K562 (cell line): ENCODE results near the gene NDUFS8. TPM values are rescaled to one million over a fixed set of nuclear protein-coding genes. Genes with fewer than 3 reads are reported as not detected.

ENCODE experiments used
- ATAC-seq: fragments of 200-7000 bp; cut with Tn5 transposase; 3 replicates; pipeline ENCODE4 v1.9.1; 2020; ENCODE audit warnings: moderate library complexity
- BruUV-seq: library from RNA; stranded (reverse); fragments of 400-500 nt; replicated peaks from 2 replicates; lab custom pipeline; 2021; lab: Mats Ljungman, UMichigan
- CTCF ChIA-PET: fragments of 300-600 bp; formaldehyde crosslinking; extraction: SDS; loops from one replicate; lab custom pipeline; 2021; ENCODE audit warnings: low intra/inter-chr PET ratio; lab: Yijun Ruan, JAX
- POLR2A ChIA-PET: fragments of 300-600, 350-650 bp; sonication (Branson Sonifier 250); formaldehyde crosslinking; extraction: SDS; loops from one replicate; lab custom pipeline; 2021; ENCODE audit warnings: antibody characterized with exemption, inconsistent platforms; lab: Yijun Ruan, JAX
- DNase-seq, 4 experiments: peaks; one replicate each; pipeline versions ENCODE4 v3.0.0 to v3.0.0-alpha.2; 2011 to 2018; ENCODE audit warnings: low spot score in 3 of 4, mixed read lengths in 3 of 4; ENCODE audit errors: extremely low read depth in 1 of 4
- FAIRE-seq: peaks from 2 replicates; lab custom pipeline; 2011; peaks lifted over from hg19 to GRCh38; lab: Jason Lieb, UNC
- H2AFZ ChIP-seq: 2 replicates; pipeline ENCODE4 v1.6.0; 2011; ENCODE audit warnings: low read depth, low read length, control low read depth, inconsistent platforms
- H3K27ac ChIP-seq: fragments of 200-600 bp; 3 replicates; pipeline ENCODE4 v1.8.0; 2011; ENCODE audit warnings: low read depth, mild to moderate bottlenecking, control low read depth, inconsistent platforms, low read length, moderate library complexity, mixed read lengths; ENCODE audit errors: extremely low read depth
- H3K27me3 ChIP-seq, 2 experiments: fragments of 300-600 bp in 1 of 2; 2 replicates in 1 of 2; 3 replicates in 1 of 2; pipeline versions ENCODE4 v1.6.0 to v1.8.0; 2011; ENCODE audit warnings: inconsistent platforms in 2 of 2, low read length in 2 of 2, mild to moderate bottlenecking in 1 of 2, mixed read lengths in 1 of 2, moderate library complexity in 1 of 2; ENCODE audit not compliant: control insufficient read depth in 2 of 2, insufficient read depth in 2 of 2
- H3K36me3 ChIP-seq: fragments of 300-600 bp; 3 replicates; pipeline ENCODE4 v1.8.0; 2011; ENCODE audit warnings: mild to moderate bottlenecking, low read length, inconsistent platforms; ENCODE audit not compliant: control insufficient read depth, insufficient read depth
- H3K4me1 ChIP-seq, 2 experiments: fragments of 200-600 bp in 1 of 2; replicated peaks in 1 of 2; 2 replicates in 1 of 2; 3 replicates in 1 of 2; pipeline versions ENCODE4 v1.5.1 to v1.8.0; 2011; ENCODE audit warnings: inconsistent platforms in 2 of 2, low read length in 2 of 2, mild to moderate bottlenecking in 1 of 2, mixed read lengths in 1 of 2, moderate library complexity in 1 of 2; ENCODE audit not compliant: control insufficient read depth in 2 of 2, insufficient read depth in 2 of 2
- H3K4me2 ChIP-seq: 2 replicates; pipeline ENCODE4 v1.6.1; 2011; ENCODE audit warnings: low read length, control low read depth, inconsistent platforms, mixed read lengths; ENCODE audit not compliant: insufficient read depth
- H3K4me3 ChIP-seq: fragments of 200-600 bp; sonication (generic), shearing (Covaris generic); 2 replicates; pipeline ENCODE4 v1.5.1; 2016; ENCODE audit warnings: control low read depth, inconsistent platforms
- H3K79me2 ChIP-seq: fragments of 200-600 bp; 3 replicates; pipeline ENCODE4 v1.8.0; 2011; ENCODE audit warnings: low read length, inconsistent platforms; ENCODE audit not compliant: control insufficient read depth, insufficient read depth
- H3K9ac ChIP-seq, 2 experiments: 2 replicates each; pipeline versions ENCODE4 v1.6.0 to v1.6.1; 2011; ENCODE audit warnings: low read depth in 2 of 2, low read length in 2 of 2, control low read depth in 1 of 2, inconsistent platforms in 1 of 2, mild to moderate bottlenecking in 1 of 2, mixed read lengths in 1 of 2; ENCODE audit not compliant: insufficient read depth in 1 of 2
- H3K9me1 ChIP-seq: one replicate; pipeline ENCODE4 v1.6.0; 2011; ENCODE audit warnings: inconsistent platforms, mild to moderate bottlenecking, low read length, moderate library complexity; ENCODE audit not compliant: control insufficient read depth, insufficient read depth
- H3K9me3 ChIP-seq: replicated peaks from 2 replicates; pipeline ENCODE4 v1.5.1; 2011; ENCODE audit warnings: low read depth, low read length, inconsistent platforms; ENCODE audit not compliant: control insufficient read depth, insufficient read depth
- H4K20me1 ChIP-seq: replicated peaks from 2 replicates; pipeline ENCODE4 v1.6.1; 2011; ENCODE audit warnings: low read length, inconsistent platforms, mixed read lengths; ENCODE audit not compliant: control insufficient read depth, insufficient read depth
- ARNT ChIP-seq, 2 experiments: fragments of 450-650 bp; IDR thresholded peaks; 2 replicates each; pipeline ENCODE4 v1.6.1; 2016; ENCODE audit warnings: mild to moderate bottlenecking in 1 of 2
- CREM ChIP-seq: IDR thresholded peaks from 2 replicates; pipeline ENCODE4 v1.6.1; 2014; ENCODE audit warnings: antibody characterized with exemption, low read depth
- IFI16 ChIP-seq: fragments of 250-450 bp; sonication (Bioruptor Pico); IDR thresholded peaks from 2 replicates; pipeline ENCODE4 v2.1.2; 2022; ENCODE audit warnings: mild to moderate bottlenecking, inconsistent platforms
- KAT7 ChIP-seq: sonication (generic); formaldehyde crosslinking; IDR thresholded peaks from 2 replicates; pipeline ENCODE4 v1.8.0; 2022; ENCODE audit warnings: missing genetic modification reagents, mild to moderate bottlenecking, borderline replicate concordance
- MYC ChIP-seq, 2 experiments: fragments of 250-450 bp in 1 of 2; sonication (Bioruptor Pico) in 1 of 2; IDR thresholded peaks; 2 replicates each; pipeline versions ENCODE4 v1.5.1 to v1.6.1; 2012 to 2021; ENCODE audit warnings: low read depth in 2 of 2, borderline replicate concordance in 1 of 2, improper control_type of control experiment in 1 of 2, low read length in 1 of 2, mild to moderate bottlenecking in 1 of 2, moderate library complexity in 1 of 2
- POLR2A ChIP-seq: fragments of 450-650 bp; conservative IDR thresholded peaks from 2 replicates; pipeline ENCODE4 v1.6.1; 2016
- SMAD4 ChIP-seq: fragments of 250-450 bp; sonication (Bioruptor Pico); conservative IDR thresholded peaks from 2 replicates; pipeline ENCODE4 v1.8.0; 2021; ENCODE audit warnings: inconsistent platforms, mild to moderate bottlenecking, moderate library complexity
- STAT5B ChIP-seq: fragments of 250-450 bp; sonication (Bioruptor Pico); IDR thresholded peaks from 2 replicates; pipeline ENCODE4 v1.8.0; 2021; ENCODE audit warnings: mild to moderate bottlenecking, inconsistent platforms
- TBP ChIP-seq: optimal IDR thresholded peaks from 2 replicates; pipeline ENCODE3; 2011; ENCODE audit warnings: low read depth, low read length, improper control_type of control experiment
- ZBTB7A ChIP-seq: IDR thresholded peaks from 2 replicates; pipeline ENCODE4 v1.6.1; 2011; ENCODE audit warnings: low read depth, mild to moderate bottlenecking, low read length, moderate library complexity, borderline replicate concordance; ENCODE audit not compliant: control insufficient read depth
- ZC3H11A ChIP-seq: IDR thresholded peaks from 2 replicates; pipeline ENCODE4 v1.6.1; 2012; ENCODE audit warnings: low read depth, low read length, improper control_type of control experiment
- ZKSCAN1 ChIP-seq: fragments of 150-350 bp; IDR thresholded peaks from 2 replicates; pipeline ENCODE4 v1.6.1; 2016; ENCODE audit warnings: low read depth, low read length
- ZNF12 ChIP-seq: sonication (generic); formaldehyde crosslinking; IDR thresholded peaks from 2 replicates; pipeline ENCODE4 v1.4.0; 2020; ENCODE audit warnings: mild to moderate bottlenecking, missing genetic modification reagents
- ZNF165 ChIP-seq: fragments of 250-450 bp; sonication (Bioruptor Pico); IDR thresholded peaks from 2 replicates; pipeline ENCODE4 v1.4.0; 2020; ENCODE audit warnings: borderline replicate concordance
- WGBS: fragments of 100-300 bp; shearing (Covaris generic); methylation state at CpG from one replicate; pipeline ENCODE4 v1.1.6; 2016; ENCODE audit warnings: low coverage, mixed read lengths; ENCODE audit not compliant: insufficient coverage; ENCODE audit errors: missing lambda C conversion rate; 5-methylcytosine and 5-hydroxymethylcytosine counted together
- in situ Hi-C: fragments of 300-500 bp; cut with MboI; formaldehyde crosslinking; loops from 4 replicates; pipeline ENCODE4 v1.15.0; 2018; ENCODE audit warnings: inconsistent platforms, mixed read lengths
- intact Hi-C: fragments of 100-400 bp; cut with micrococcal nuclease; formaldehyde crosslinking; loops from 2 replicates; pipeline ENCODE4 v1.14.2; 2022
- polyA plus RNA-seq, 8 experiments: library from polyadenylated mRNA; depleted of rRNA in 4 of 8; stranded (reverse) in 5 of 8; unstranded in 3 of 8; fragments of >200 nt; fragmentation: Nextera tagmentation in 2 of 8; fragmentation: Illumina TruSeq in 1 of 8; extraction: Ambion mirVana in 2 of 8; extraction: Trizol in 1 of 8; gene quantifications; 2 replicates each; pipeline versions ENCODE4 v1.2.1 to v1.2.3, GENCODE V29; 2011 to 2014; ENCODE audit warnings: inconsistent platforms in 1 of 8, missing spikeins in 1 of 8
- total RNA-seq, 7 experiments: library from RNA; depleted of rRNA in 6 of 7; stranded (reverse); fragments of >200 nt in 6 of 7; fragmentation: Illumina TruSeq in 2 of 7; extraction: Trizol in 2 of 7; gene quantifications; 2 replicates each; pipeline versions ENCODE4 v1.2.1 to v1.2.3, GENCODE V29; 2011 to 2021; ENCODE audit warnings: low replicate concordance in 1 of 7
- TF ChIP-seq, protein P1 (sequence below), 2 experiments: fragments of 450-650 bp; IDR thresholded peaks; 2 replicates each; pipeline ENCODE4 v1.6.1; 2016
- TF ChIP-seq, protein P2 (sequence below), 2 experiments: IDR thresholded peaks; 2 replicates each; pipeline ENCODE4 v1.6.1; 2012; ENCODE audit warnings: improper control_type of control experiment in 2 of 2, low read depth in 2 of 2, low read length in 2 of 2, borderline replicate concordance in 1 of 2
- TF ChIP-seq, protein P3 (sequence below): sonication (generic); formaldehyde crosslinking; IDR thresholded peaks from 2 replicates; pipeline ENCODE4 v1.8.0; 2022; ENCODE audit warnings: missing genetic modification reagents, mild to moderate bottlenecking, moderate library complexity, borderline replicate concordance

The NDUFS8 gene
- total and polyA plus RNA-seq, 9 of the 15 experiments (the other 6 are each of a cell fraction or from before 2014, with no cell fraction given): 36.5 to 351 (median 101) TPM

DNA sequence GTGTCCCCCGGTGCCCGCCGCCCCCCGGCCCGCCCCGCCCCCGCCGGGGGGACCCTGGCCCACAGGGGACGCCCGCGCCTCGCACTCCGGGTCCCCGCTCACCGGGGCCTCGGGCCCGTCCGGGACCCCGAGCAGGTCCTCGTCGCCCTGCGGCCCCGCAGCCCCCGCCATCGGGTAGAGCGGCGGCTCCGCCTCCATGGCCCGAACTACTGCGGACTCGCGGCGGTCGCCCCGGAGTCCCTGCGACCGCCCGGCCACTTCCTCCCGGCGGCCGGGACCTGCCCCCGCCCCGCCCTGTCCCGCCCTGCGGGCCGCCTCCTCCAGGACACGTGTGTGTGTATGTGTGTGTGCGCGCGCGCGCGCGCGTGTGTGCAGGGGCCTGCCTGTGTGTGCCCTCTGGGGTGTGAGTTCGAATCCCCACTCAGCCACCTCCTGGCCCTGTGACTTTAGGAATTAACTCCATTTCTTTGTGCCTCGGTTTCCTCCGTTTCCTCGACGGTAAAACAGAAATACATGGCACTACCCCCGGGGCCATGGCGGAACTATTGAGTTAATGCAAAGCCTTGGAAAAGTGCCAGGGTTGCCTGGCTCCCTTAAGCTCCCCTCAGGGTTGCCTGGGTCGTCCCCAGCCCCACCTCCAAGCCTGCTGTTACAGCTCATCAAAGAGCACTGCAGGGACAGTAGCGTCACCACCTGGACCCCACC lies 26.5 kb upstream of the NDUFS8 start, which contains the start of gene UNC93B1:
UNC93B1 (minus strand) TSS at position 252 of the 705 bp plus-strand sequence; CDS start at position 198, 54 bp downstream.
- no TSS peak for BruUV-seq
- Histone ChIP-seq H3K36me3 (0 out of 3 replicates have a peak, but pooled peaks cover 2% of the 10 kb centered on the region), H4K20me1 (no peaks in the 10 kb centered on the region), H3K9ac (peak within 1 kb of the TSS; percentile 67 to 93), H3K4me1 (peaks cover 12 to 54% of the 10 kb centered on the region in 2 experiments), H3K27me3 (no peaks in the 10 kb centered on the region), H3K4me3 (peak within 1 kb of the TSS; percentile 57), H3K9me3 (no peaks in the 10 kb centered on the region), H3K27ac (peak within 1 kb of the TSS; percentile 58), H3K4me2 (peak within 1 kb of the TSS; percentile 75), H3K79me2 (no peaks in the 10 kb centered on the region), H3K9me1 (no peaks in the 10 kb centered on the region), H2AFZ (peak within 1 kb of the TSS; percentile 96)
- ChIA-PET POLR2A (no interaction called here), CTCF (no interaction called here)
- in situ Hi-C loops: no loop called here
- DNase-seq: peak; percentile 89 to 96 (median 92)
- ATAC-seq: peak; percentile 96
- intact Hi-C loops: no loop called here
- peak; percentile 88 for FAIRE-seq
- 7% methylated on average over 18 of the region's 64 CpGs for WGBS
- TF ChIP-seq ZNF12: peak; percentile 38; the same call in 1 of the 2 replicates
- peak; percentile 54; the same call in 1 of the 2 replicates for TF ChIP-seq ZBTB7A
- 0 out of 4 replicates have a peak, but pooled peaks of 1 of the 2 experiments have one; percentile 32 for TF ChIP-seq ARNT (IDR thresholded peaks at IDR 0.05)
- TF ChIP-seq ZC3H11A: no peak
- TF ChIP-seq STAT5B (CRISPR knock-in tag): no peak
- TF ChIP-seq, protein P1, sequence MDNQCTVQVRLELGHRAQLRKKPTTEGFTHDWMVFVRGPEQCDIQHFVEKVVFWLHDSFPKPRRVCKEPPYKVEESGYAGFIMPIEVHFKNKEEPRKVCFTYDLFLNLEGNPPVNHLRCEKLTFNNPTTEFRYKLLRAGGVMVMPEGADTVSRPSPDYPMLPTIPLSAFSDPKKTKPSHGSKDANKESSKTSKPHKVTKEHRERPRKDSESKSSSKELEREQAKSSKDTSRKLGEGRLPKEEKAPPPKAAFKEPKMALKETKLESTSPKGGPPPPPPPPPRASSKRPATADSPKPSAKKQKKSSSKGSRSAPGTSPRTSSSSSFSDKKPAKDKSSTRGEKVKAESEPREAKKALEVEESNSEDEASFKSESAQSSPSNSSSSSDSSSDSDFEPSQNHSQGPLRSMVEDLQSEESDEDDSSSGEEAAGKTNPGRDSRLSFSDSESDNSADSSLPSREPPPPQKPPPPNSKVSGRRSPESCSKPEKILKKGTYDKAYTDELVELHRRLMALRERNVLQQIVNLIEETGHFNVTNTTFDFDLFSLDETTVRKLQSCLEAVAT (IDR thresholded peaks at IDR 0.05): no peak
- no peak for TF ChIP-seq IFI16 (CRISPR knock-in tag)
- TF ChIP-seq ZNF165: no peak
- TF ChIP-seq SMAD4 (CRISPR knock-in tag): peak; percentile 70
- peak; percentile 52; the same call in 1 of the 2 replicates for TF ChIP-seq KAT7 (CRISPR knock-in tag)
- TF ChIP-seq, protein P2, sequence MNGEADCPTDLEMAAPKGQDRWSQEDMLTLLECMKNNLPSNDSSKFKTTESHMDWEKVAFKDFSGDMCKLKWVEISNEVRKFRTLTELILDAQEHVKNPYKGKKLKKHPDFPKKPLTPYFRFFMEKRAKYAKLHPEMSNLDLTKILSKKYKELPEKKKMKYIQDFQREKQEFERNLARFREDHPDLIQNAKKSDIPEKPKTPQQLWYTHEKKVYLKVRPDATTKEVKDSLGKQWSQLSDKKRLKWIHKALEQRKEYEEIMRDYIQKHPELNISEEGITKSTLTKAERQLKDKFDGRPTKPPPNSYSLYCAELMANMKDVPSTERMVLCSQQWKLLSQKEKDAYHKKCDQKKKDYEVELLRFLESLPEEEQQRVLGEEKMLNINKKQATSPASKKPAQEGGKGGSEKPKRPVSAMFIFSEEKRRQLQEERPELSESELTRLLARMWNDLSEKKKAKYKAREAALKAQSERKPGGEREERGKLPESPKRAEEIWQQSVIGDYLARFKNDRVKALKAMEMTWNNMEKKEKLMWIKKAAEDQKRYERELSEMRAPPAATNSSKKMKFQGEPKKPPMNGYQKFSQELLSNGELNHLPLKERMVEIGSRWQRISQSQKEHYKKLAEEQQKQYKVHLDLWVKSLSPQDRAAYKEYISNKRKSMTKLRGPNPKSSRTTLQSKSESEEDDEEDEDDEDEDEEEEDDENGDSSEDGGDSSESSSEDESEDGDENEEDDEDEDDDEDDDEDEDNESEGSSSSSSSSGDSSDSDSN (IDR thresholded peaks at IDR 0.05; ENCODE audit: borderline replicate concordance in 1 of 2, low read depth in 2 of 2, low read length in 2 of 2): 0 out of 4 replicates have a peak, but pooled peaks of 1 of the 2 experiments have one; percentile 50
- peak; percentile 92 for TF ChIP-seq MYC (IDR thresholded peaks at IDR 0.05; ENCODE audit: low read depth, low read length)
- TF ChIP-seq MYC (CRISPR knock-in tag; IDR thresholded peaks at IDR 0.05; ENCODE audit: borderline replicate concordance, low read depth): 0 out of 2 replicates have a peak, but pooled peaks have one; percentile 56
- TF ChIP-seq ZKSCAN1: peak; percentile 33
- TF ChIP-seq, protein P3, sequence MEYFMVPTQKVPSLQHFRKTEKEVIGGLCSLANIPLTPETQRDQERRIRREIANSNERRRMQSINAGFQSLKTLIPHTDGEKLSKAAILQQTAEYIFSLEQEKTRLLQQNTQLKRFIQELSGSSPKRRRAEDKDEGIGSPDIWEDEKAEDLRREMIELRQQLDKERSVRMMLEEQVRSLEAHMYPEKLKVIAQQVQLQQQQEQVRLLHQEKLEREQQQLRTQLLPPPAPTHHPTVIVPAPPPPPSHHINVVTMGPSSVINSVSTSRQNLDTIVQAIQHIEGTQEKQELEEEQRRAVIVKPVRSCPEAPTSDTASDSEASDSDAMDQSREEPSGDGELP (CRISPR knock-in tag): peak; percentile 55; the same call in 1 of the 2 replicates
- TF ChIP-seq TBP: peak; percentile 36
- TF ChIP-seq POLR2A: peak; percentile 50; the same call in 1 of the 2 replicates
- TF ChIP-seq CREM: peak; percentile 64; the same call in 1 of the 2 replicates
